HG03442 (cell line): Measurements from ENCODE around the gene P2RX3.
"Not testable (repeated sequence)": the region's sequence is repeated elsewhere in the genome, so short reads cannot be mapped to it uniquely, and the experiment has no call there.

ENCODE experiments used
- ATAC-seq: cut with Tn5 transposase; IDR thresholded peaks from one replicate; pipeline ENCODE4 v1.9.1; 2021; ENCODE audit warnings: mild to moderate bottlenecking, moderate library complexity; ENCODE audit not compliant: unreplicated experiment

The P2RX3 gene

DNA sequence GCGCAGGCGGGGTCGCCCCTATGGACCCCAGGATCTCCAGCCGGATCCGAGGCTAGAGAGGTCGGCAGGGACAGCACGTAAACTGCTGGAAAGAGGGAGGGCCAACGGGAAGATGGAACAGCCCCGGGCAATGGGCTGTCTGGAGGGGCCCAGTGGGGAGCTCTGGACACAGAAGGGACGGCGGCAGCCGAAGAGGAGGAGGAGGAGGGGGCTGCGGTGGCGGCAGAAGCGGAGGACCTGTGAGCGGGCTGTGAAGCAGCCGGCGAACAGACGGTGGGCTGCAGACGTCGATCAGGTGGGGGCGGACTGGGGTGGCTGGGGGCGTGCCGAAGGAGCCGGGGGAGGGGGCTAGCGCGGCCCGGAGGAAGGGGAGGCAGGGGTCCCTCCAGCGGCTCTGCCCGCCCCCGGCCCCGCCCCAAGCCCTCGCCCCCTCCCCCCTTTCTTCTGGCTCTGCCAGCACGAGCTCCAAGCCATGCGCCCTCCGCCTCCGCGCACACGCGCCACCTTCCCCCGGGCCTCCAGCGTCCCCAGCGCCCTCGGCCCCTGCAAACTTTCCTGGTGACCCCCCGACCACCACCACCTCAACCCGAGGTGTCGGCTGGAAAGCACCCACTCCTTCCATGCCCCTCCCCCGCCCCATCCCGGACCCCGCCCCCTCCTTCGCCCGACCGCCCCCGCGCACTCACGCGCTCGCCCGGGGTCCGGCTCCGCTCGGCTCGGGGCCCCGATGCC lies 13.8 kb upstream of the P2RX3 start:
- ATAC-seq: no peak

DNA sequence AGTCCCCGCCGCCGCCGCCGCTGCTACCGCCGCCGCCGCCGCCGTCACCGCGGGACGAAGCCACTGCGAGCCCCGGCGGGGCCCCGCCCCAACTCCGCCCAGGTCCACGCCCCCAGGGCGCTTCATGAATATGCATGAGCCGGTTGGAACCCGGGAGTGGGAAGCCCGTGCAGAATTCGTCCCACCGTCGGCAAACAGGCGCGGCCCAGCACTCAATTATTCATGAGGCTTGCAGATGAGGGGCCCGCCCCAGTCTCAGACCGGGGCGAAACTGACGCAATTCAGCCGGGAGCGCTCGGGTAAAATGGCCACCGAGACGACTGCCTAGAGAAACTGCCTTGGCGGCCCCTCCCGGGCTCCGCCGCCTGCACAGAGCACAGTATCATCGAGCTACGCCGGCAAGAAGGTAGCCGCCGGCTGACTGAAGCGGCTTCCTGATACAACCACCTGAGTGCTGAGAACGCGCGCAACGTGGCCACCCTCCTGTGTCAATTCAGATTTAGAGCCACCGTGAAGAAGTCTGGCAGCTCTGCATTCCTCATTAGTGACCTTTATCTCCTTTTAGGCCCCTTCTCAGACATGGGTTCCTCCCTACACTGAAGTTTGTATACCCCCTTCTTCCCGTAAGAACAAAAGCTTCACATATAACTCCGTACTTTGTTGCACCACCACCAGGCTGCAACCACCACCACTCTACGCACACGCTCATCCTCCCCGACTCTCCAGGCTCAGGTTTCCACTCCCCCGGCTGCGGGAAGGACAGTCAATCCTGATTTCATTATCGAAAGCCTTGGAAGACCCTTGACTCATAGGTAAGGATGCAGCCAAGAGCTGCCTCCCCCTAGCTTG lies 13.0 kb upstream of the P2RX3 start, which contains the start of gene TNKS1BP1:
Gene TNKS1BP1, minus strand, starts transcription at position 67 of the 849 bp plus-strand sequence. CDS start 3,067 bp downstream, outside the sequence.
- peak; percentile 86 for ATAC-seq

DNA sequence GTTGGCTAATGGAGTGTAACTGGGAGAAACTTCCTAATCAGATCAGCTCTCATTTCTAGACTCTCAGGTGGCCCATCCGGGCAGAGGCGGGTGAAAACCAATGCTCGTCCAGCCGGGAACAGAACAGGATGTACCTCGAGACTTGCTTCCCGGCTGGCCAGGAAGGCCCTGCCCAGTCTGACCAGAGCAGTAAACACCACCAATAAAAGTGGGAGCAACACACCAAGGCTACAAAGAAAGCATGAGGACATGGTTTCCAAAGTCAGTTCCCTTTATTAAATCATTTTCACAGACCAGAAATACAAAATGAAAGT lies 12.5 kb upstream of the P2RX3 start:
- ATAC-seq: no peak

DNA sequence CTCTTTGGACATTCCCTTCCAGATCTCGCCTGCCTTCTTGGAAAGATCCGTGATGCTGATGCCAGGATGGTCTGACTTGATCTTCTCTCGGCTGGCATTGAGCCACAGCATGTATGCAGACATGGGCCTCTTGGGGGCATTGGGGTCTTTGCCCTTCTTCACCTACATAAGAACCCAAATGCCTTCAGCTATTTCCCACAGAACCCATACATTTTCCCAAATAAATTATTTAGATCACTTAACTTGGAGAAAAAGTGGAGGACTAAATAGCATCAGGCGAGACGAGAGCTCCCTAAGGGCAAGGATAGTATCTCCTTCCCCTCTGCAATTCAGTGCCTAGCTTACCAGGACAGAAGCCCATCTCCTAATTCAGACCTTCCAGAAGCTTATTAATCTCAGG lies 10.4 kb upstream of the P2RX3 start:
- ATAC-seq: no peak

DNA sequence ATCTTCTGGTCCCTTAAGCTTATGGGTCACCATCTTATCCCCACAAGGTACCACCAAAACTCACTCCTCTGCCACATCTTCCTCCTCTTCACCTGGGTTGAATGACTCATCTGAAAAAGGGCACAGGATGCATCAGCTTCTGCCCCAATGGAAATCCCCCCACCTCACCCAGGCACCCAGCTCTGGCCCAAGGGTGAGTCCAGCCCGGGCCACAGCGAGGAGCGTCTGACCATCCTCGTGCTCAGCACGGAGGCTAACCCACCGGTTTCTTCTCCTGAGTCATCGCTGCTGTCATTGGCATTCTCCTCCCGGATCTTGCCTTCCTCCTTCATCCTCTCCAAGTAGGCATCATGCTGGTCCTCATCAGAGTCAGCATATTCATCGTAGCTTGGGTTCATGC lies 8.1 kb upstream of the P2RX3 start:
- no peak for ATAC-seq

DNA sequence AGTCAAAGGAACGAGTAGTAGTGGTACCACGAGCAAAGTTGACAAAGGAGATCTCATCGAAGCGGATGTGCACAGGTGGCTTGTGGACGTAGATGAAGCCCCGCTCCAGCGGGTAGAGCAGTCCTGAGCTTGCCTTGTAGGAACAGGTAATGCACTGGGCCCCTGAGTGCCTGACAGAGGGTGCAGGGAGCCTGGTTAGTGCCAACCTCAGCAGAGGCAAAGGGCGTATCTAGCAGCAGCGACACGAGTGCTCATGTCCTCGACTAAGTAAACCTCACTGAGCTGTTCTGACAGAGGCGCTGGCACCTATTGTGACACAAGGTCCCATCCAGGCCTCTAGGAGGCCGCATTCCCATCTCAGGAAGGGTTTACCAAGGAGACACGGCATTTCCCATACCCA lies 6.4 kb upstream of the P2RX3 start:
- ATAC-seq: no peak

DNA sequence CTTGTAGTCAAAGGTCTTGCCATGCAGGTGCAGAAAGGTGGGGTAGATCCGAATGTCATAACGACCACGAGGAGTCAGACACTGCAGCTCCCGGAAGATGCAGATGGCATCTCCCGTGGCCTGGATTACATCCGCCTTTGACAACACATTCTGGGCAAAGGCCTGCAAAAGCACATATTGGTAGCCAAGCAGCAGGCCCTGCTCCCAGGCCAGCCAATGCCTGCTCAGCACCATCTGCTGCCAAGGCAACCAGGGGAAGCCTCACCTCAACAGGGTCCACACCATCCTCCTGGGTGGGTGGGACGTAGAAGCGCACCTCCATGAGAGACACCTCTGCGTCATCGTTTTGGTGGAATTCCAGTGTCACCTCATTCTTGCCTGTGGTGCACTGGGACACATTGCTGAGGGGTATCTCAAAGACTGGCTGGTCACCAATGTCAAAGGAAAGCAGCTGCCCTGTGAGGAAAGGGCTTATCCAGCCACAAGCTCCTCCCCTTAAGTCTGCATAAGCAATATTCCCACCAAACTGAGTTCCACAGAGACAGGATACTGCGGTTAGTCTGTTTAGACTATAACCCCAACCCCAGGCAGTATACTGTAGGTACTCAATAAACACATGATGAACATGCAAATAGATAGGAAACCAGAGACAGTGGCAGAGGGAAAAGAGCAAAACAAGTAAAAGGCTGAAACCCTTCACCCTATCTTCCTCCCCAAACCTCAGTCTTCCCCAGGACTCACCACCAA lies 5.3 kb upstream of the P2RX3 start:
- no peak for ATAC-seq

DNA sequence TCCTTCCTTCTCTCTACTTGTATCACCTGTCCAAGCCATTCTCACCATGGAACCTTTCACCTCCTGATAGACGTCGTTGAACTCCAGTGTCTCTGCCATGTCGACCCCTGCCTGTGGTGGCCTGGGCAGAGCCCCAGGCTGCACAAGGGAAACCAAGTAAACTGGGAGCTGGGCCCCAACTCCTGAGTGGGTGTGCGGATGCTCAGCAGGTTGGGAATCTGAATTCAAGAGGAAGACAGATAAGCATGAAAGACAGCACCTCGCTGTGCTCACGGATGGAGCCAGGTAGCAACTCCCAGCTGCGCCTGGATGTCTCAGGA lies 3.2 kb upstream of the P2RX3 start:
- ATAC-seq: no peak

DNA sequence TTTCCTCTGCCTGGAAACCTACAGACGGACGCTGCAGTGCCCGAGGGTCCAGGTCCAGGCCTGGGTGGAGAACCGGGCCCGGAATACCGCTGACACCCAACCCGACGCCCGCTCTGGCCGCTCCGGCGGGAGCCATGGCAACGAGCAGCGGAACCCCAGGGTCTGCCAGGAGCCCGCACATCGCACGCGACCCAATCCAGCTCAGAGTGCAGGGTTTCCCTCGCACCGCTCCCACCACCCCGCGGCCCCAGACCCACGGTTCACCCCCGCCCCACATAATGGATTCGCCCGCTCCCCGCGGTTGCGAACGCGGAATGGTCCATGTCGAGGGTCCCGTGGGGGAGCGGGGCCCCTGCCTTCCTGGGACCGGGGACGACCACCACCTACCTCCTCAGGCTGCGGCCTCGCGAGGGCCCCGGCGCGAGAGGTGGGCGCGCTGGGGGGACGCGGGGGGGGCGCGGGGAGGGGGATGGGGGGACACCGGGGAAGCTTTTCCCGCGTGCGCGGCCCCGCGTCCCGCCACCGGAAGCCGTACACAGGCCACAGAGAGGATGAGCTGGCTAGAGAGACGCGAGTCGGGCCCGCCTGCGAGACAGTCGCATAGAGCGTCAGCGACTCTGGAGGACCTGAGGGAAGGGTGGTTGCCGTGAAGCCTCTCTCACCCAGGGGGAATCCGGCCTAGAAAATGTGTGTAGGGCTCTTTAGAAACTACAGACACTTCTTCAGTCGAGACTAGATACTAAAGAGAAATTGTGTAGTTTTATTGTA lies 2.6 kb upstream of the P2RX3 start, which contains the start of gene SSRP1:
Gene SSRP1, minus strand, starts transcription at position 550 of the 768 bp plus-strand sequence. CDS start 771 bp downstream, outside the sequence.
- ATAC-seq: peak; percentile 98

DNA sequence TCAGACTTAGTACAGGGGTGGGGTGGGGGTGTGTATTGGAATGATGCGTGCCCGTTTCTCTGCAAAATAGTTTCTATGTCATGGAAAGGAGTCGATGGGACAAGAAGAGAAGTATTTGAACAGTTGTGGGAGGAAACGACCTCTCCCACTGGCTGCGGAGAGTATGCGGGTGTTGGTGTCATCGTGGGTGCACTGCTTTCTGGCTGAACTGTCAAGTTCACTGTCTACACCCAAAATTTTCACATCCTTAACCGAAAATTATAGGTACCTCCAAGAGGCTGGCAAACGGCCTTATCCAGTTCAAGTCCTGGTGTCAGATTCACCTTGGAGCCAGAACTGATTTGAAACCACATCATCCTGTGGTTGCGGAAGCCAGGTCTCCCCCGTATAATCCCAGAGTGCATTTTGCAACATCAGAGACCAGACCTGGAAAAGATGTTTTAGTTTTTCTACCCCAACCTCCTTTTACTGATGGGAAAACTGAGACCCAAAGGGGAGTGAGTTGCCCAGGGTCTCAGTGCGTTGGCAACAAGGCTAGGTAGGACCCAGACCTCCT lies 2.0 kb upstream of the P2RX3 start:
- ATAC-seq: no peak

DNA sequence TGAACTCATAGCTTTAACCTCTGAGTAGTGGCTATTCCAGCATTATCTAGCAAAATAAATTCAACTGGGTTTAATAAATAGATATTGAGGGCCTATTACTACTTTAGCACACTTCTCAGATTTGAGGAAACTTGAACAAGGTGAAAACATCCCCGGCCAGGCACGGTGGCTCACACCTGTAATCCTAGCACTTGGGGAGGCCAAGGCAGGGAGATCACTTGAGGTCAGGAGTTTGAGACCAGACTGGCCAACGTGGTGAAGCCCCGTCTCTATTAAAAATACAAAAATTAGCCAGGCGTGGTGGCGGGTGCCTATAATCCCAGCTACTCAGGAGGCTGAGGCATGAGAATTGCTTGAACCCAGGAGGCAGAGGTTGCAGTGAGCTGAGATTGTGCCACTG lies 1.3 kb upstream of the P2RX3 start:
- ATAC-seq: not testable (repeated sequence)

DNA sequence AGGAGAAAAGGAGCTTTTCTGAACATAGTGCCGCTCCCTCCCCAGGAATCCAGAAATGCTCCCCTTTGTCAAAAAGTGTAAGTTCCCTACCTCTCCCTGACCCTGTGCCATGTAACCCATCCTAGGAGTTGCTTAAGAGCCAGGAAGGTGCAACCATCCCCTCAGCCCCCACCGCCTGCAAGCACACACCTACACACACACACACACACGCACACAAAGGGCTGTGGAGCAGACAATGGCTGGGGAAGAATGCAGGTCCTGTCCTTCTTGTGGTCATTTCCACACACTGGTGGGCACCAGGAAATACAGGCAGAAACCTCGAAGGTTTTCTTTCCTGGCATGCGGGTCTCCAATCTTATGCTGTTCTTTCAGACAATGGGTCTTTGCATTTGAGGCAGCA lies 1.2 kb downstream of the P2RX3 start:
- no peak for ATAC-seq

DNA sequence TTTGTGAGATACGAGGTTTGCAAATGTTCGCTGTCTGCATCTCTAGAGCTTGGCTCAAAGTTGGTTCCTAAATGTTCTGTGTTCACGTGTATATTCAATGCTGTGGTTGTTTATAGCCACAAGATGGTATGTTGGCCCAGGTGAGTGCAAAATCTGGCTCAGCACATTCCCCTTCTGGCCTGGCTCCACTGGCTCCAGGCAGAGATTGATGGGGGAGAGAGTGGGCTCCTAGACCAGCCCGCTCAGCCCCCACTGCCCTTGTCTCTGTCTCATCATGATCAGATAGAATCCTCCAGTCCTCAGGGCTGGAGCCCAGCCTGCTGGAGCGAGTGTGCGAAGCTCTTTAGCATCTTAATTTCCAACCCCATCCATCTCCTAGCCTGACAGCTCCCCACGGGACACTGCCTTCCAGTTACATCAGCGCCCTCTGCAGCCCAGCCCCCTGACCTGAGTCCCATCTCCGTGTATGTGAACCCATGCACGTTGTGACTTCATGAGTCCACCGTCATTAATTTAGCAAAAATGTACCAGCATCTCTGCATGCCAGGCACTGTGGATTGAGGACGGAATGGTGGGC lies 2.0 kb downstream of the P2RX3 start:
- no peak for ATAC-seq

DNA sequence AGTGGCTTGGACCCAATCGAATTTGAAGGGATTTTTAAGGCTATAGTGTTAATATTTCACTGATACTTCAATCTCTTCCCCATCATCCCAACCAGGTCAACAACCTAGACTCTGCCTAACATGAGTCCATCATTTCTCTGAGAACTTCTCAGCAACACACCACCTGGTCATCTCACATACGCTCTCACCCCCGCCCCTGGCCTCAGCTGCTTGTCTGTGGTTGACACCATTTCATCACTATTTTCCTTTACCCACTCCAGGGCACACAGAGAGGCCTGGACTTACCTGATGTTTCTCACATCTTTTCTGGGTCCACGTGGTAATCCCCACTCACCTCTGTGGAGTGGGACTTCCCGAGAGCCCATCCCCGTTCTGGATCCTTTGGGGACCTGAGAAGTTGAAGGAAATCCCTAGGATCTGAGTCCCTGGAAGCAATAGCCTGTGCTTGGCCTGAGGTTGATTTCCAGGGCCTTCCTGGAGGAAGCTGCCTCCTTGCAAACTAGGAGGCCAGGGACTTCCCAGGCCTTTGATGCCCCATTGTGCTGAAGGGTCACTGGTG lies 3.2 kb downstream of the P2RX3 start:
- no peak for ATAC-seq

DNA sequence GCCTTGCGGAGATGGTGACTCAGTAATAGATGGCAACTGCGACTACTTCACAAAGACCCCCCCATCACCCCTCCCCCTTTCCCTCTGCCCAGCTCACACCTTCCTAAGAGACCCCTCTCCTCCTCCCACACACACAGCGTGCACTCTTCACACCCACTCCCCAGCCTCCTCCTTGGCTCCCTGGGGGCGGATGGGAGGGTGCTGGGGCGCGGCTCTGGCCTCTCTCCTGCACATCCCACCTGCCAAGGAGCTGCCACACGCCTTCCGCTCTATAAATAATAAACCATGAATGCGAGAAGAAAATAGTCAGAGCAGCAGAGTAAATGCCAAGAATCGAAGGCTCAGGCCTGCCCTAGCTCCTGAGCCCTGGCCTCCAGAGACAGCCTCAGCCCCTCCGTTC lies 4.5 kb downstream of the P2RX3 start:
- ATAC-seq: no peak

DNA sequence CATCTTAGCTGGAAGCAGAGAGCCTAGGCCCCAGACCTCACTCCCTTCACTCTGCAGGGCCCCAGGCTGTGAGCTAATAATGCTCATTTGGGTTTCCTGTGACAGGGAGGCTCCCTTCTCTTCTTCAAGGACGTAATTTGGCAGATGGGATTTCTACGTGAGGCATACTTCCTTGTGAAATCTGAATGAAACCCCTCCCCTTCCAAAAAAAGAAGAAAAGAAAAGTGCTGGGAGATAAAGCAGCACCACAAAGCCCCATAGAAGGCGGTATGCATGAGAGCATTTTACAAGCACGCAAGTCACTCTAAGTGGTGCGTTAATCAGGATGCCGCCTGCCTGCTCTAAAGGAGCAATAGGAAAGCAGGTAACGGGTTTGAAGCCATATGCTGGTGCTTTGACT lies 5.7 kb downstream of the P2RX3 start:
- no peak for ATAC-seq

DNA sequence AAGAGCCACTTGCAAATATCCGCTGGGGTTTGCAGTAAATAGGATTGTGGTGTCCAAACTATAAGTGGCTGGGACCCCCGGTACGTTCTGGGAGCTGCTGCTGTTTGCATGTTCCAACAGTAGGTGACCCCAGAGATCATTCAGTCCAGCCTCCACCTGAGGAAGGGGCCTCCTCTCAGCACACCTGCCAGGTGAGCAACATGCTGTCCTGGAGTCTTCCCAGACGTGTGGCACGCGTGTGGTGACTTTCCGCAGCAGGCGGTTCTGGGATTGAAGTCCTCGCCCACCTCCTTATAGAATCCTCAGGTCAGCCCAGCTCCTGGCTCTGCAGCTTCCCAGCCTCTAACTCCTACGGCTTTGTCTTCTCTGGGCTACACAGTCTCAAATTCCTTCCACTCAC lies 6.7 kb downstream of the P2RX3 start:
- ATAC-seq: no peak

DNA sequence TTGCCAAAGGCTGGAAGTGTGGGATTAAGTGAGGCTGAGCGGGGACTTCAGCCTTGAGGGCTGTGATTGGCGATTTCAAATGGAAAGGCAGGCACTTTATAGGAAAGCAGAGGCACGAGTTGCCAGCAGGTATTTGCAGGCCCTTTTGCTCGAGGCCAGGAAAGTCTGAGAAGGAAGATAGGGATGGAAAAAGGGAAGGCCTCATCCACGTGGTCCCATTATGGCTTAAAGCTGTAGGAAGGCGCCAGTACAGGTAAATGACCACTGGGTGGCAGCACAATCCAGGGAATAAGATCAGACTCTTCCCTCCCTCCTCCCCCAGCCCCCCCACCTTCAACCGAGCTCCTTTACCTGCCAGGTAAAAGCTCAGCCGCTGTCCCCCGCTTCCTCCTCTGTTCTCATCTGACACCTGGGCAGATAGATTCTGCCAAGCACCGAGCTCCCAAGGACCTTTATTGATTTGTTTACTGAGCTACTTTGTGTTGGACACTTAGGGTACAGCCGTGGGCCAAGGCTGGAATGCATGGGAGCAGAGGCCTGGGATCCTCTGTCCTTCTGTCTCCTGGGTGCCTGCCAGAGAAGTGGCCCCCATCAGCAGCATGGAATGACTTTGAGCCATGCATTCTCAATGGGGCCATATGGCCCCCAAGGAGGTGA lies 7.5 kb downstream of the P2RX3 start:
- peak; percentile 69 for ATAC-seq

DNA sequence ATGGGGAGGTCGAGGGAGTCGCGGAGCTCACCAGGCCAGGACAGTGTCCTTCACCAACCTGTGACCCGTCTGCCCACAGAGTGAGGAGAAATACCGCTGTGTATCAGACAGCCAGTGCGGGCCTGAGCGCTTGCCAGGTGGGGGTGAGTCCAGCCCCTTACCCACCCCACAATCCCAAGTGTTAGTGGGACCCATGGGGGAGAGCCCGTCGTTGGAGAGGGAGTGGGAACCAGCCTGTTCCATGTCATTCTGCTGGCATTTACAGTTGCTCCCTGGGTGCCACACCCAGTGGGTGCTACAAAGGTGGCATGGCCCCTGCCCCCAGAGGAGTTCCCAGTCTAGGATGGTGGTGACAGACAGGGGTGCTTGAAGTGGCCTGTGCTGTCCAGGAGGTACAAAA lies 9.2 kb downstream of the P2RX3 start:
- ATAC-seq: no peak
